PC-3 (cell line): ENCODE data around the gene SLC39A11. TPM values are rescaled to one million over a fixed set of nuclear protein-coding genes. Genes with fewer than 3 reads are reported as not detected.

Experiments used
- ATAC-seq: fragments of 200-7000 bp; cut with Tn5 transposase; 2 replicates; pipeline ENCODE4 v1.9.1; 2020; ENCODE audit warnings: mild to moderate bottlenecking, moderate library complexity
- BruUV-seq: library from RNA; stranded (reverse); fragments of 400-500 nt; replicated peaks from 2 replicates; lab custom pipeline; 2021; lab: Mats Ljungman, UMichigan
- CTCF ChIA-PET: fragments of 300-600 bp; sonication (Branson Sonifier 250); formaldehyde crosslinking; loops from one replicate; lab custom pipeline; 2022; ENCODE audit warnings: antibody characterized with exemption; lab: Charles Lee
- POLR2A ChIA-PET: fragments of 300-600 bp; sonication (Branson Sonifier 250); formaldehyde crosslinking; loops from one replicate; lab custom pipeline; 2022; ENCODE audit warnings: antibody characterized with exemption; ENCODE audit not compliant: unreplicated experiment; lab: Charles Lee
- DNase-seq: peaks from one replicate; pipeline ENCODE4 v3.0.0-alpha.2; 2015
- H2AFZ ChIP-seq: fragments of 300-600 bp; sonication (generic); 2 replicates; pipeline ENCODE4 v1.6.0; 2016; ENCODE audit warnings: antibody characterized with exemption, low read length
- H3F3A ChIP-seq: fragments of 300-600 bp; sonication (generic); one replicate; pipeline ENCODE4 v1.6.0; 2017; ENCODE audit warnings: antibody characterized with exemption, low read length, control low read depth, mild to moderate bottlenecking; ENCODE audit not compliant: unreplicated experiment
- H3K27ac ChIP-seq: fragments of 300-600 bp; sonication (generic); 2 replicates; pipeline ENCODE4 v1.5.1; 2016; ENCODE audit warnings: mild to moderate bottlenecking, low read length
- H3K27me3 ChIP-seq: fragments of 300-600 bp; sonication (generic); 2 replicates; pipeline ENCODE4 v1.6.1; 2016; ENCODE audit warnings: low read length, mixed read lengths
- H3K36me3 ChIP-seq: fragments of 300-600 bp; sonication (generic); 2 replicates; pipeline ENCODE4 v1.6.1; 2016; ENCODE audit warnings: low read depth, mixed run types, low read length, mixed read lengths
- H3K4me1 ChIP-seq: fragments of 300-600 bp; sonication (generic); 2 replicates; pipeline ENCODE4 v1.5.1; 2016; ENCODE audit warnings: low read length; ENCODE audit not compliant: insufficient read depth
- H3K4me2 ChIP-seq: fragments of 300-600 bp; sonication (generic); 2 replicates; pipeline ENCODE4 v1.6.0; 2016; ENCODE audit warnings: low read length
- H3K4me3 ChIP-seq: fragments of 300-600 bp; sonication (generic); 2 replicates; pipeline ENCODE4 v1.5.1; 2016; ENCODE audit warnings: mild to moderate bottlenecking, low read length, mixed read lengths
- H3K79me2 ChIP-seq: fragments of 300-600 bp; sonication (generic); 2 replicates; pipeline ENCODE4 v1.6.1; 2017; ENCODE audit warnings: low read length, mixed read lengths
- H3K9ac ChIP-seq: fragments of 300-600 bp; sonication (generic); 2 replicates; pipeline ENCODE4 v1.6.0; 2016; ENCODE audit warnings: mild to moderate bottlenecking, low read length
- H3K9me2 ChIP-seq: fragments of 300-600 bp; sonication (generic); replicated peaks from 2 replicates; pipeline ENCODE4 v1.6.1; 2016; ENCODE audit warnings: mixed run types, low read length, mixed read lengths
- H3K9me3 ChIP-seq: fragments of 300-600 bp; sonication (generic); 2 replicates; pipeline ENCODE4 v1.6.1; 2016; ENCODE audit warnings: low read length, mixed read lengths
- H4K20me1 ChIP-seq: fragments of 300-600 bp; sonication (generic); 2 replicates; pipeline ENCODE4 v1.6.1; 2016; ENCODE audit warnings: low read length, mixed read lengths
- CTCF ChIP-seq: fragments of 300-600 bp; sonication (generic); conservative IDR thresholded peaks from 2 replicates; pipeline ENCODE4 v1.5.1; 2017; ENCODE audit warnings: antibody characterized with exemption, low read depth, mild to moderate bottlenecking, low read length
- EZH2 ChIP-seq: fragments of 300-600 bp; sonication (generic); IDR thresholded peaks from one replicate; pipeline ENCODE4 v1.6.1; 2017; ENCODE audit warnings: antibody characterized with exemption, mild to moderate bottlenecking, low read length; ENCODE audit not compliant: unreplicated experiment
- EZH2phosphoT487 ChIP-seq: fragments of 300-600 bp; sonication (generic); IDR thresholded peaks from 2 replicates; pipeline ENCODE4 v1.6.1; 2018; ENCODE audit warnings: mild to moderate bottlenecking, antibody characterized with exemption, low read length, borderline replicate concordance
- intact Hi-C: fragments of 100-400 bp; cut with micrococcal nuclease; formaldehyde crosslinking; loops from 2 replicates; pipeline ENCODE4 v1.9.0; 2023
- total RNA-seq: library from RNA; depleted of rRNA; stranded (reverse); fragments of >200 nt; gene quantifications from 2 replicates; pipeline ENCODE4 v1.2.3, GENCODE V29; 2014

Gene SLC39A11
- total RNA-seq, 1 experiment from 2014 or later: 37.7 TPM

DNA sequence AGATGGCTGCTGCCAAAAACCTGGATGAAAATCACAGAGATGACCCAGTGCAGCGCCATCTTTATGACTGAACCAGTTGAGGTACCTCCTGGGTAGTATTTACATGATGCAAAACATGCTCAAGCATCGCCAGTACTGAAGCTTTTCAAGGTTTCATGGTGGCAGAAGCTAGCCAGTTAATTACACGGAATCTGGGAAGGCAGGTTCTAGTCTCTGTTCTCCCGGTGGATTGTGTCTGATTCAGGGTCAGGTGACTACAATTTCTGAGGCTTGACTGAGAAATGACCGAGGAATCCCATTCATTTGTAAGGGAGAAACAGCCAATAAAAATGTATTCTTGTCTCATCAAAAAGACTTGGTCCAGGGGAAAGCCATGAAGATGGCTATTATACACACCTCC is 209.1 kb downstream of the SLC39A11 start:
- Histone ChIP-seq H3K36me3 (peaks cover 30% of the 10 kb centered on the region), H3K9me2 (no peaks in the 10 kb centered on the region), H3F3A (no peaks in the 10 kb centered on the region), H3K4me2 (no peak overlapping the region), H3K9ac (no peak overlapping the region), H3K27me3 (no peaks in the 10 kb centered on the region), H3K4me3 (no peak overlapping the region), H3K4me1 (no peaks in the 10 kb centered on the region), H3K27ac (no peak overlapping the region), H3K9me3 (peaks cover 13% of the 10 kb centered on the region; the same call in 1 of the 2 replicates), H2AFZ (no peak overlapping the region), H4K20me1 (no peaks in the 10 kb centered on the region), H3K79me2 (no peaks in the 10 kb centered on the region)
- POLR2A ChIA-PET: no interaction called here
- no TSS peak for BruUV-seq
- intact Hi-C loops: no loop called here
- DNase-seq (no peak), ATAC-seq (no peak)
- CTCF ChIA-PET: no interaction called here
- TF ChIP-seq EZH2phosphoT487 (no peak), EZH2 (no peak)

GRCh38 chr17:72882426-72882825 is 210.1 kb downstream of the SLC39A11 start:
- no peak overlapping the region for H2AFZ ChIP-seq
- TF ChIP-seq EZH2 (no peak), CTCF (no peak), EZH2phosphoT487 (no peak)
- ATAC-seq: no peak
- no peaks in the 10 kb centered on the region for H4K20me1 ChIP-seq
- H3K27me3 ChIP-seq: no peaks in the 10 kb centered on the region
- H3K9ac ChIP-seq: no peak overlapping the region
- no peak overlapping the region for H3K27ac ChIP-seq
- H3K4me1 ChIP-seq: no peaks in the 10 kb centered on the region
- no TSS peak for BruUV-seq
- no peaks in the 10 kb centered on the region for H3K9me2 ChIP-seq
- no peaks in the 10 kb centered on the region for H3F3A ChIP-seq
- ChIA-PET CTCF (interaction anchor here (0.7 kb wide), 1 partner anchor 104 kb away, joined by 4 read pairs; no protein-coding TSS in a partner anchor), POLR2A (no interaction called here)
- no peak for DNase-seq
- H3K36me3 ChIP-seq: peaks cover 34% of the 10 kb centered on the region
- no peak overlapping the region for H3K4me3 ChIP-seq
- peaks cover 14% of the 10 kb centered on the region; the same call in 1 of the 2 replicates for H3K9me3 ChIP-seq
- H3K79me2 ChIP-seq: no peaks in the 10 kb centered on the region
- intact Hi-C loops: no loop called here
- H3K4me2 ChIP-seq: no peak overlapping the region

DNA sequence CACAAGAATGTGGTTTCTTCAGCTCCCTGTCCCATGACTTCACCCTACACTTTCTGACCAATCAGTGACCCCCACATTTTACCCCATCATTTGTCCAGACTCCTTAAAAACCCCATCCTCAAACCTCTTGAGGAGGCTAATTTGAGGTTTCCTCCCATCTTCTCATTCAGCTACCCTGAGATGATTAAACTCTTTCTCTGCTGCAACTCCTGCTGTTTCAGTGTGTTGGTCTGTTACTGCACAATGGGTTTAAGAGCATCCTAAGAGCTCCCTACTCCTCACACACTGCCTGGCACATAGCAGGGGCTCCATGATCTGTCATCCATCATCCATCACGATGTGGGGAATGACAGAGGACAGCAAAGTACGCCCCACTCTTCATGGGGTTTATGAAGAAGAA is 212.6 kb downstream of the SLC39A11 start:
- BruUV-seq: no TSS peak
- no peak for TF ChIP-seq EZH2
- TF ChIP-seq EZH2phosphoT487: no peak
- no peak for TF ChIP-seq CTCF
- Histone ChIP-seq H3K36me3 (peaks cover 46% of the 10 kb centered on the region), H3K79me2 (no peaks in the 10 kb centered on the region), H3K9ac (no peak overlapping the region), H3K9me2 (no peaks in the 10 kb centered on the region), H3K27ac (no peak overlapping the region), H3K27me3 (no peaks in the 10 kb centered on the region), H3F3A (no peaks in the 10 kb centered on the region), H3K9me3 (peaks cover 34% of the 10 kb centered on the region), H4K20me1 (no peaks in the 10 kb centered on the region), H2AFZ (no peak overlapping the region), H3K4me3 (no peak overlapping the region), H3K4me2 (no peak overlapping the region), H3K4me1 (no peaks in the 10 kb centered on the region)
- CTCF ChIA-PET: no interaction called here
- intact Hi-C loops: no loop called here
- DNase-seq (no peak), ATAC-seq (no peak)
- POLR2A ChIA-PET: no interaction called here
